ENCODE data around the gene DSP. TPM values are rescaled to one million over a fixed set of nuclear protein-coding genes. Genes with fewer than 3 reads are reported as not detected.

The DSP gene
- total and polyA plus RNA-seq, 2 of the 13 experiments (the other 11 are each of a cell fraction or from before 2014, with no cell fraction given), result 89.8 to 117 TPM

- no peak for TF ChIP-seq ZNF318 (CRISPR knock-in tag; IDR thresholded peaks at IDR 0.05)
- TF ChIP-seq, protein P1, sequence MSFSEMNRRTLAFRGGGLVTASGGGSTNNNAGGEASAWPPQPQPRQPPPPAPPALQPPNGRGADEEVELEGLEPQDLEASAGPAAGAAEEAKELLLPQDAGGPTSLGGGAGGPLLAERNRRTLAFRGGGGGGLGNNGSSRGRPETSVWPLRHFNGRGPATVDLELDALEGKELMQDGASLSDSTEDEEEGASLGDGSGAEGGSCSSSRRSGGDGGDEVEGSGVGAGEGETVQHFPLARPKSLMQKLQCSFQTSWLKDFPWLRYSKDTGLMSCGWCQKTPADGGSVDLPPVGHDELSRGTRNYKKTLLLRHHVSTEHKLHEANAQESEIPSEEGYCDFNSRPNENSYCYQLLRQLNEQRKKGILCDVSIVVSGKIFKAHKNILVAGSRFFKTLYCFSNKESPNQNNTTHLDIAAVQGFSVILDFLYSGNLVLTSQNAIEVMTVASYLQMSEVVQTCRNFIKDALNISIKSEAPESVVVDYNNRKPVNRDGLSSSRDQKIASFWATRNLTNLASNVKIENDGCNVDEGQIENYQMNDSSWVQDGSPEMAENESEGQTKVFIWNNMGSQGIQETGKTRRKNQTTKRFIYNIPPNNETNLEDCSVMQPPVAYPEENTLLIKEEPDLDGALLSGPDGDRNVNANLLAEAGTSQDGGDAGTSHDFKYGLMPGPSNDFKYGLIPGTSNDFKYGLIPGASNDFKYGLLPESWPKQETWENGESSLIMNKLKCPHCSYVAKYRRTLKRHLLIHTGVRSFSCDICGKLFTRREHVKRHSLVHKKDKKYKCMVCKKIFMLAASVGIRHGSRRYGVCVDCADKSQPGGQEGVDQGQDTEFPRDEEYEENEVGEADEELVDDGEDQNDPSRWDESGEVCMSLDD (CRISPR knock-in tag; IDR thresholded peaks at IDR 0.05; ENCODE audit: borderline replicate concordance), result no peak
- TF ChIP-seq AHDC1 (CRISPR knock-in tag; IDR thresholded peaks at IDR 0.05; ENCODE audit: borderline replicate concordance), result peak; percentile 67; the same call in 1 of the 2 replicates
- 0 out of 2 replicates have a peak, but pooled peaks have one; percentile 76 for TF ChIP-seq TOE1 (CRISPR knock-in tag; IDR thresholded peaks at IDR 0.05)
- 0 out of 2 replicates have a peak, but pooled peaks have one; percentile 47 for TF ChIP-seq RERE (CRISPR knock-in tag; IDR thresholded peaks at IDR 0.05; ENCODE audit: low read depth)
Measured at GRCh38 chr6:7550433-7550801, 8.9 kb downstream of the DSP start (continued).
